ENCODE results near the gene ABAT.
"Not testable (repeated sequence)": the region's sequence is repeated elsewhere in the genome, so short reads cannot be mapped to it uniquely, and the experiment has no call there.

ABAT gene

DNA sequence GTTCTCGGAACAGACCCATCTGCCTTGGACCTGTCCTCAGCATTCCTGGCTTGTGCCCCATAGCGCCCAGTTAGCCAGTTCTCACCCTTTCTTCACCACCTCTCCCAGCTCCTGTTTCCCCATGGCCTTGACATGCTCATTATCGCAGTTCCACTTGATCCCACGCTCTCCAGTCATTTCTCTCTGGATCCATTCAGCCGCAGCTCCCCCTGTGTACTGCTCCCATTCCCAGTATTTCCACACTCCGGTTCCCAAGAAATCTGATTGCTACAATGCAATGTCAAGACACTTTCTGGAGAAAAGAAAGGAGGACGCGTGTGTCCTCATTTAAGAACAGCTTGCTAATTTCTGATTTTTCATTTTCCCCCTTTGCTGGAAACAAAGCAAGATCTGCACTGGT is 67.7 kb downstream of the ABAT start:
- DNase-seq (ENCODE audit: low spot score), result no peak

- DNase-seq (ENCODE audit: low spot score), result not testable (repeated sequence)
Measured at GRCh38 chr16:8748944-8749343, 74.5 kb downstream of the ABAT start.

GRCh38 chr16:8751481-8752311 is 77.3 kb downstream of the ABAT start:
- DNase-seq (ENCODE audit: low spot score), result no peak

GRCh38 chr16:8752706-8753105 is 78.3 kb downstream of the ABAT start:
- DNase-seq (ENCODE audit: low spot score), result no peak

DNA sequence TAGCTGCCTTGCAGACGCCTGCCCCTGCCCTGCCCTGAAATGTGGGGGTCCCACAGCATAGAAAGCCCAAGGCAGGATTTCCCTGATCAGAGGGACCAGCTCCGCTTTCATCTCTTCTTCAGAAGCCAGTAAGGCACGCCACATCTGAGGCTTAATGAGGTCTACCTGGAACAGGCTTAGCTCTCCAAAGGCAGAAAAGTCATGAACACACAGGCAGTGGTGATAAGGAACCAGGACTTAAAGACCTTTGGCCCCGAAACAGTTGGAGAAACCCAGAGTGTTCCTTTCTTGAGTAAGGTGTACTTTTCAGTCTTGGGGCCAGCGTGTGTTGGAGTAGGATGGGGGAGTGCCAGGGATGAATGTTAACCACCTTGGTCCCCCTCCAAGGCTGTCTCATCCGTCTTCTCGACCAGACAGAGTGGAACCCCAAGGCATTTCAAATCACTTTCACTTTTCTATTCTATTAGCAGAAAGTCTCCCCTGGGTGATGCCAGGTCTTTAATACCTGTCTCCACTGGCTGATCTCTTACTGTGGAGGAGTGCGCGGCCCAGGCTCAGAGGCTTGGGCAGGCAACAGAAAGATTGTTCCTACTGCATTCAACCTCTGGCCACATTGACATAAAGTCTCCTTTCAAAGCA is 79.1 kb downstream of the ABAT start:
- DNase-seq (ENCODE audit: low spot score), result no peak

DNA sequence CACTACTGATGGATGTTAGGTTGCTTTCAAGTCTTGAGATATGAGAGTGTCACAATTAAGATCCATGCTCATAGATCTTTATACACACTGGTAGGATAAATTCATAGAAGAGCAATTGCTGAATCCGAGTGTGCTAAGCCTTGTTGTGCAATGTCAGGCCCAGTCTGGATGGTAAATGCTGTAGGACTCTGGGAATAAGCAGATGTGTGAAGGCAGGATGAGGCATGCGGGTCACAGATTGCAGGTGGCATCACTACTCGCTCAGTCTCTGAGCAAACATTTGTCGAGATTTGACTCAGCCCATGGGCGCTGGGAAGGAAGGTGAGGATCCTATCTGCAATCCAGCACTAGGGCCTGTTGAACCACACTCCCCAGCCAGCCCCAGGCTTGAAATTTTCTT is 82.3 kb downstream of the ABAT start:
- no peak for DNase-seq (ENCODE audit: low spot score)

- DNase-seq (ENCODE audit: low spot score), result no peak
Measured at GRCh38 chr16:8758022-8758421, 83.6 kb downstream of the ABAT start.

DNA sequence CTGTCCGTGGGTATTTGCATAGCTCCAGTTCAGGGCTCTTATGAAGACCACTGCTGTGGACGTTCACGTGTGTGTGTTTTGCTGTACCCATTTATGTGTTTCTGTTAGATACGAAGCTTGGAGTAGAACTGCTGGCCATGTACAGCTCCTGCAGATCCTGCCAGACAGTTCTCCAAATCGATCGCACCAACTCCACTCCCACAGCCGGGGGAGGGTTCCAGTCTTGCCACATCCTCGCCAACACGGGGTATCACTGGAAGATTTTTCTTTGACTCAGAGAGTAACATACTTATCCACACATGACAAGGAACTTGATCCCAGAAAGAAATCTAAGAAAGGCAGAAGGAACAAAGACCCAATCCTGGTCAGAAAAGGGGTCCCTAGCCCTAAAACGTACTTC is 85.6 kb downstream of the ABAT start:
- DNase-seq (ENCODE audit: low spot score), result no peak

DNA sequence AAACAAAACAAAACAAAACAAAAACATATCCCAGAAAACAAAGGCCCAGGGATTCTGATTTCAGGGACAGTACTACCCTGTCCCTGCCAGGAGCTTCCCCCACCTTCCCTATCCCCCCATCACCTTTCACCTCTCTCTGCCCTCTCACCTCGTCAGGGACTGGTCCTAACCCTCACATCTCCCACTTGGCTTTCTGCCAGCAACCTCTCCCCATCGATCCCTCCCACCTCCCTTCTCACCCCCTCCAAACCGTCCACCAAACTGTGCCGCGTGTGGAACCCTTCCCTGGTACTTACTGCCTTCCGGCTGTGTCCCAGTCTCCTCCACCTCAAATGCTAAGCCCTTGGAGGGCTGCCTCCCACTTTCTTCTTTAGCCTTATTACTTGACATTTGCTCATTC is 86.7 kb downstream of the ABAT start:
- no peak for DNase-seq (ENCODE audit: low spot score)

GRCh38 chr16:8762254-8762653 is 87.8 kb downstream of the ABAT start:
- DNase-seq (ENCODE audit: low spot score), result no peak

GRCh38 chr16:8763083-8763482 is 88.7 kb downstream of the ABAT start:
- no peak for DNase-seq (ENCODE audit: low spot score)

- no peak for DNase-seq (ENCODE audit: low spot score)
Measured at GRCh38 chr16:8763899-8764298, 89.5 kb downstream of the ABAT start.

DNA sequence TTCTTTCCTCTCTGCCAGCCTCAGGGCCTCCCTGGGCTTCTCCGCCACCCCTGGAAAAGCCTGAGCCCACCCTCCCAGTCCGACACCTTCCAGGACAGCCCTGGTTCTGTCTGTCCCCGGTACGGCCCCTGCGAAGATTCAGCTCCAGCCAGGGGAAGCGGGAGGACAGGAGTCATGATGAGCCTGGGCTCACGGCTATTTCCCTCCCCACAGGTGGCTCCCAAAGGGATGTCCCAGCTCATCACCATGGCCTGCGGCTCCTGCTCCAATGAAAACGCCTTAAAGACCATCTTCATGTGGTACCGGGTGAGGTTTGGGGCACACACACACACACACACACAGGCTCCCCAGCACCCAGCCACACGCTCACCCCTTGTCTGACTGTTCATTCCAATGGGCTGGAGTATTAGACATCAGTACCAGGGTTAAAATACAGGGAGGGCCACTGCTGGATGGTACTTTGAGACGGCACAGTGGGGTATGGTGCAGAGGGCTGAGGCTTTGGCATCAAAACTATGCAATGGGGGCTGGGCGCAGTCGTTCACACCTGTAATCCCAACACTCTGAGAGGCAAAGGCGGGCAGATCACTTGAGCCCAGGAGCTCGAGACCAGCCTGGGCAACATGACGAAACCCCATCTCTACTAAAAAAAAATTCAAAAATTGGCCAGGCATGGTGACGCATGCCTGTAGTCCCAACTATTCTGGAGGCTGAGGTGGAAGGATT is 90.3 kb downstream of the ABAT start:
- DNase-seq (ENCODE audit: low spot score), result no peak

GRCh38 chr16:8767176-8767575 is 92.8 kb downstream of the ABAT start:
- DNase-seq (ENCODE audit: low spot score), result no peak

DNA sequence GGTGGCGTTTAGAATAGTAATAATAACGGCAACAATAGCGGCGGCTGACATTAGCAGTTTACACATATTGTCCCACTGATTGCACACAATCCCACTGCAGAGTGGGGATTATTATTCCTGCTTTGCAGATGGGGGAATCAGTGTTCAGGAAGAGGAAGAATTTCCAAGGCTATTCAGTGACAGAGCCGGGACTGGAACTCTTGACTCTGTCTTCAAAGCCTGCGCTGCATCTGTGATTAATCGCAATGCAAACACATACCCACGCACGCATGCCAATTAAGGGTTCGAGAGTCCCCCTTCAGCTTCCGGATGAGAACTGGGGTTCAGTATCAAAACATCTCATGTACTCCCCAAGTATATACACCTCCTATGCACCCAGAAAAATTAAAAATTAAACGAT is 93.9 kb downstream of the ABAT start:
- DNase-seq (ENCODE audit: low spot score), result no peak

- DNase-seq (ENCODE audit: low spot score), result no peak
Measured at GRCh38 chr16:8768692-8769091, 94.3 kb downstream of the ABAT start.

DNA sequence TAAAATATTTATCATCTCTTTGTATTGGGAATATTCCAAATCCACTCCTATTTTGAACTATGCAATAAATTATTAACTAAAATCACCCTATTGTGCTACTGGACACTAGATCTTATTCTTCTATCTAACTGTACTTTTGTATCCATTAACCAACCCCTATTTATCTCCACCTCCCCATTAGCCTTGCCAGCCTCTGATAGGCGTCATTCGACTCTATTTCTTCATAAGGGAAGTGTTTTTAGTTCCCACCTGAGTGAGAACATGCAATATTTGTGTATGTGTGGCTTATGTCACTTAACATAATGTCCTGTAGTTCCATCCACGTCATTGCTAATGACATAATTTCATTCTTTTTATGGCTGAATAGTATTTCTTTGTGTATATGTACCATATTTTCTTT is 99.1 kb downstream of the ABAT start:
- no peak for DNase-seq (ENCODE audit: low spot score)

DNA sequence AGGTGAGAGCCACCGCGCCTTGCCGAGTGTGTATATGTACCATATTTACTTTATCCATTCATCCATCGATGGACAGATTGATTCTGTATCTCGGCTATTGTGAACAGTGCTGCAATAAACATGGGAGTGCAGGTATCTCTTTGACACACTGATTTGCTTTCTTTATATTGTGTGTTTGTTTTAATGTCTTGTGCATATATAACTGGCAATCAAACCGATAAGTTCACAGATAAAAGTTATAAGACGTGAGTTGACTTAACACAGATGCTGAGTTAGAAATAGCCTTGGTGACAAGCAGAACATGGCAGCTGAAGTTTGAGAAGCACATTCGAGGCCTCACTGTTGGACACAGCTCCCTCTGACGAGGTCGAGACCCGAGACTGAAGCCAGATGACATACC is 99.8 kb downstream of the ABAT start:
- no peak for DNase-seq (ENCODE audit: low spot score)

DNA sequence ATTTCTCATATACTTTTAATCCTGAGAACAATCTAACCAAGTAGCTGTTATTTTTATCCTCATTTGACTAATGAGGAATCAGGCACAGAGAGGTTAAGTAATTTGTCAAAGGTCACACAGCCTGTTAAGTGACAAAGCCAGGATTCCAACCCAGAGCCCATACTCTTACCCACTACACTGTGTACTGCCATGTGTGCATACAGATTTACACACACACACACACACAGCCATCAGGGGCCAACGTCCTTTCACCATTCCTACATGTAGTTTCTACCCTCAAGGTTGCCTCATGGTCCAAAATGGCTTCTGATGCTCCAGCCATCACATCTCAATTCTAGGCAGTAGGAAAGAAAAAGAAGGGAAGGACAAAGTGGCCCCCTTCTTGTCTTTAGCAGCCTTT is 100.9 kb downstream of the ABAT start:
- no peak for DNase-seq (ENCODE audit: low spot score)

DNA sequence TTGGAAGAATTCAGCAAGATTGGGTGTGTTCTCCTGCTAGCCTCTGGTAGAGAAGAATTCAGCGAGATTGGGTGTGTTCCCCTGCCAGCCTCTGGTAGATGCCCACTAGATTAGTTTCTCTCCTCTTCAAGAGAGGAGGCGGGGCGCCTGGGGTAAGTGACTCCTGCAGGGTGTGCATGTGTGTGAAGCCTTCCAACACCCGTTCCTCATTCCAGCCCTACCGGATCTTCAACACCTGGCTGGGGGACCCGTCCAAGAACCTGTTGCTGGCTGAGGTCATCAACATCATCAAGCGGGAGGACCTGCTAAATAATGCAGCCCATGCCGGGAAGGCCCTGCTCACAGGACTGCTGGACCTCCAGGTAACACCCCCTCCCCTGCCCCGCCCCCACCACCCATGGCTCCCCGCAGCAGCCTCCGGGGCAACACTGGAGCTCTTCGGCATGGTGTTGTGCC is 101.7 kb downstream of the ABAT start:
- DNase-seq (ENCODE audit: low spot score), result no peak

- no peak for DNase-seq (ENCODE audit: low spot score)
Measured at GRCh38 chr16:8777217-8777616, 102.8 kb downstream of the ABAT start.

DNA sequence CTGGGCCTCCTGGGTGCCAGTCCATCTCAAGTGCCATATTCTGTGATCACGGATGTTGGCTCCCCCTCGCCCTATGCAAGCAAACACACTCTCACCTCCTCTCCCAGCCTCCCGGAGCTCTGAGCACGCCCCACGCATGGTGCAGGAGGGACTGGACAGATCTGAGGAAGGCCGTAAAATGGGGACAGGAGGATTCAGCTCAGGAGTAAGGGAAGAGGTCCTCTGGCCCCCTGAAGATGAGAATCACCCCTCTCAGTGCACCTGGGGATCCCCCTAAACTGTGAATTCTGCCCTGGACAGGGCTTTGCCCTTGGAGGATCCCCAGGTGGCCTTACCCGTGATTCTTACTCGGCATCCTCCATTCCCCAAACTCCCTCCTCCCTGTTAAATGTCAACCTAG is 107.4 kb downstream of the ABAT start:
- no peak for DNase-seq (ENCODE audit: low spot score)

GRCh38 chr16:8782673-8783072 is 108.3 kb downstream of the ABAT start:
- DNase-seq (ENCODE audit: low spot score), result no peak

All from globus pallidus (tissue), 1 donor.